HG02973 (cell line): Measurements from ENCODE around the gene CTNNA2.
"Not testable (repeated sequence)": the region's sequence is repeated elsewhere in the genome, so short reads cannot be mapped to it uniquely, and the experiment has no call there.

Experiments used
- ATAC-seq: cut with Tn5 transposase; IDR thresholded peaks from one replicate; pipeline ENCODE4 v1.9.1; 2021; ENCODE audit warnings: moderate library complexity; ENCODE audit not compliant: unreplicated experiment

CTNNA2 gene

GRCh38 chr2:80068038-80068731, 555.3 kb downstream of the CTNNA2 start:
- ATAC-seq = no peak

GRCh38 chr2:80070587-80070986, 557.7 kb downstream of the CTNNA2 start:
- ATAC-seq = no peak

GRCh38 chr2:80071941-80072340, 559.1 kb downstream of the CTNNA2 start:
- no peak for ATAC-seq

- no peak for ATAC-seq
These were observed 560.3 kb downstream of the CTNNA2 start for GRCh38 chr2:80073134-80073561.

- ATAC-seq = no peak
These were observed 561.6 kb downstream of the CTNNA2 start for GRCh38 chr2:80074321-80075070.

- no peak for ATAC-seq
These were observed 562.9 kb downstream of the CTNNA2 start for GRCh38 chr2:80075719-80076118.

GRCh38 chr2:80078290-80079036, 565.6 kb downstream of the CTNNA2 start:
- no peak for ATAC-seq

- no peak for ATAC-seq
These were observed 568.1 kb downstream of the CTNNA2 start for GRCh38 chr2:80080957-80081356.

GRCh38 chr2:80086831-80087230, 574.0 kb downstream of the CTNNA2 start:
- ATAC-seq = no peak

- no peak for ATAC-seq
These were observed 578.4 kb downstream of the CTNNA2 start for GRCh38 chr2:80091237-80091636.

GRCh38 chr2:80092474-80092873, 579.6 kb downstream of the CTNNA2 start:
- no peak for ATAC-seq

- ATAC-seq = not testable (repeated sequence)
These were observed 585.7 kb downstream of the CTNNA2 start for GRCh38 chr2:80098503-80098902.

GRCh38 chr2:80102026-80102425, 589.2 kb downstream of the CTNNA2 start:
- ATAC-seq = no peak

- ATAC-seq = no peak
These were observed 592.3 kb downstream of the CTNNA2 start for GRCh38 chr2:80105015-80105640.

GRCh38 chr2:80111185-80111584, 598.3 kb downstream of the CTNNA2 start:
- no peak for ATAC-seq

- no peak for ATAC-seq
These were observed 599.9 kb downstream of the CTNNA2 start for GRCh38 chr2:80112790-80113189.

GRCh38 chr2:80113399-80113798, 600.5 kb downstream of the CTNNA2 start:
- no peak for ATAC-seq

- ATAC-seq = no peak
These were observed 602.0 kb downstream of the CTNNA2 start for GRCh38 chr2:80114812-80115211.

GRCh38 chr2:80117401-80117800, 604.5 kb downstream of the CTNNA2 start:
- ATAC-seq = no peak

- no peak for ATAC-seq
These were observed 608.0 kb downstream of the CTNNA2 start for GRCh38 chr2:80120866-80121265.

GRCh38 chr2:80122675-80123074, 609.8 kb downstream of the CTNNA2 start:
- no peak for ATAC-seq
